Activated CD4-positive, alpha-beta T cell treated with anti-CD3 and anti-CD28 coated beads, Interleukin-2, Interleukin-4, amounts not matched to agents 100 ng/mL and 50 ng/mL, durations not matched to agents 16 hours and 8 hours (primary cell): ENCODE results near the gene APH1B.
"Not testable (repeated sequence)": the region's sequence is repeated elsewhere in the genome, so short reads cannot be mapped to it uniquely, and the experiment has no call there.

Source experiments
- DNase-seq: peaks from one replicate; pipeline ENCODE4 v3.0.0-alpha.2; 2020; ENCODE audit warnings: low spot score

APH1B gene

DNA sequence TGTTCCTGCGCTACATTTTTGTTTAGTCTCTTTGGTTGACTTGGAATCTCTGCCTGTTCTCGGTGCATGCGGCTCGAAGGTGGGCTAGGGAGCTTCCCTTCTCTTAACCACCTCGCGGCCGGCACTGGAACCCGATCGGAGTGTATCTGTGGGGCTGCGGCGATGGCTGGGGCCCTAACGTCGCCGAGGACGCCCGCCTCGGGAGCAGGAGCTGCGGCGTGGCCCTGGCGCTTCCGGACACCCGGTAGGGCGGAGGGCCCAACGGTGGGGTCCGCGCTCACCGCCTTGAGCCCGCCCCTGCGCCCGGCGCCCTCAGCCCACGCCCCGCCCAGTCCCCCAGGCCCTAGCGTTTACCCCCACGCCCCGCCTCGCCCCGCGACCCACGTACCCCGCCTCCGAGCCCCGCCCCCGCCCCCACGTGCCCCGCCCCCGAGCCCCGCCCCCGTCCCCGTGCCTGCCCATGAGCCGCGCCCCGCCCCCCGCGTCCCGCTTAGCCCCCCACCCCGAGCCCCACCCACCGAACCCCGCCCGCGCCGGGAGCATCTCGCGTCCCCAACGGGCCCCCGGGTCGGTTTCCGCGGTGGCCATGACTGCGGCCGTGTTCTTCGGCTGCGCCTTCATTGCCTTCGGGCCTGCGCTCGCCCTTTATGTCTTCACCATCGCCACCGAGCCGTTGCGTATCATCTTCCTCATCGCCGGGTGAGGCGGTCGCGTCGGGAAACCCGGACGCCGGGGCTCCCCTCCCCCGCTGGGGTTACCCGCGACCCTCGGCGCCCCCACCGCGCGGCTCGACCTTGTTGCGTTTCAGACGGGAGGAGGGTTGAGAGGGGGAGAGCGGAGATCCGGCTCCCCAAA is at the start of gene APH1B:
Gene APH1B, plus strand, starts transcription at position 568 of the 855 bp plus-strand sequence. Its CDS starts 19 bp downstream, at position 587.
- peak; percentile 76 for DNase-seq

DNA sequence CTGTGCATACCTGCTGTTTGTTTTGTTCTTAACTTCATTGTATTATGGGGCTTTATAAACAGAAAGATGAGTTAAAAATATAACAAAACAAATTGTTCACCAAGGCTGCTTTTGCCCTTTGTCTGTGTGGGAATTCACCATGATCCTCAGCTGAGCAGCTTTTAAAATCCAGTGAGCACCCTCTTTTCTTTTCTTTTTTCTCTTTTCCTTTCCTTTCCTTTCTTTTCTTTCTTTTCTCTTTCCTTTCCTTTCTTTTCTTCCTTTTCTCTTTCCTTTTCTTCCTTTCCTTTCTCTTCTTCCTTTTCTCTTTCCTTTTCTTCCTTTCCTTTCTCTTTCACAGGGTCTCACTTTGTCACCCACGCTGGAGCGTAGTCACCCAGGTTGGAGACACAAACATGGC is 49.7 kb upstream of the APH1B start:
- DNase-seq = no peak

DNA sequence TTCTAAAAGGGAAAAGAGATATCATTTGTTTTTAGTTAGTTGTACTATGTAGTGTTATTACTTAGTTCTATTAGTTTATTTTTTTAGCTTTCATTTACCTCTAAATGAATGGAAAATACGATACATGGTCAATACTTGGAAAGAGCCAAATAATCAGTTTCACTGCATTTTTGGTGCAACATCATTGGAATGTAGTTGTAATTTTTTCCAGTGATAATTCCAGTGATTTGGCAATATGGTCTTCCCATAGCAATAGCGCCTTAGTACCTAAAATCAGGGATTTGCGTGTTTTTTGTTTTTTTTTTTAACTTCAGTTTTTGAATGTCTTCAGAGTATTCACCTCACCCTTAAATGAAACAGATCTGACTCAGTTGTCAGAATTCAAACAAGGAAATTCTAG is 46.2 kb upstream of the APH1B start:
- DNase-seq = no peak

DNA sequence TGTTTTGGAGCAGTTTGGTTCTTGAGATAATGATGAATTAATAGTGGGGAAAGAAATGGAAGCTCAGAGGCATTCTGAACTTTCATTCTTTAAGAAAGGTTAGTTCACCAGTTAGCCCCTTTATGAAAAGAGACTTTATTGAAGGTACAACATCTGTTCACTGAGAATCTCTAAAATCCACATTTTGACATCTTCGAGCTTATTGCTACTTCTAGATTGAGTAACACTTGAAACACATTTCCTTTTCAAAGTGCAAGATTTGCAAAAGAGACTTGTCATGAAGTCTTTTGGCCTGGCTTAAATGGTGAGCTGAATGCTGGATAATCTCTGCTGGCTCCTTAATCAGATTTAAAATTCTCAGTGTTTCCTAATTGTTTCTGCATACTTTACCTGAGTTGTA is 45.7 kb upstream of the APH1B start:
- no peak for DNase-seq

DNA sequence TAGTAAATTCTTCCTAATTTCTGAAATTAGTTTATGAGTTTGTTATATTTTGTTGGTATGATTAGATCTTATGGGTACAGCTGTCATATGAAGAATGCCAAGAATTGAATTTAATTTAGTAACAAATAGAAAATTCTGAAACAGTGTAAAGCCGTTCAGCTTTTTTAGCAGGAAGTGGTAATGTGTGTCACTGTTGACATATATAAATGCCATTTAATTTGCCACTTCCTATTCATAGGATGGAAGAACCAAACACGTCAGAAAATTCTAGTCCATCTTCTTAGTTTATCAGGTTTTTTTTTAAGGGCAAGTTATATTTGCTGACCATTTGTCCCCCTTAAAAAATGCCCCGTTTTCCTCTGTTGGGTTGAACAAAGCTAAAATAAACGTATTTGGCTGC is 45.0 kb upstream of the APH1B start:
- no peak for DNase-seq

DNA sequence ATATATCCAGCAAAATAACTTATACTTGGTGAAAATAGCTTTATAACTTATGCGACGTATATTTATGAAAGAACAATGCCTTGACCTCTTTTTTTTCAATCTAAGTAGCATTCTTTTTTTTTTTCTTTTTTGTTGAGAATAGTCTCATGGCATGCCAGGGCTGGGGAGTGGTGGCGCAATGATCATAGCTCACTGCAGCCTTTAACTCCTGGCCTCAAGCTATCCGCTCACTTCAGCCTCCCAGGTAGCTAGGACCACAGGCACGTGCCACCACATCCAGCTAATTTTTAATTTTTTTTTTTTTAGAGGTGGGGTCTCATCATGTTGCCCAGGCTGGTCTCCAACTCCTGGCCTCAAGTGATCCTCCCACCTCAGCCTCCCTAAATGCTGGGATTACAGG is 44.5 kb upstream of the APH1B start:
- DNase-seq = no peak

DNA sequence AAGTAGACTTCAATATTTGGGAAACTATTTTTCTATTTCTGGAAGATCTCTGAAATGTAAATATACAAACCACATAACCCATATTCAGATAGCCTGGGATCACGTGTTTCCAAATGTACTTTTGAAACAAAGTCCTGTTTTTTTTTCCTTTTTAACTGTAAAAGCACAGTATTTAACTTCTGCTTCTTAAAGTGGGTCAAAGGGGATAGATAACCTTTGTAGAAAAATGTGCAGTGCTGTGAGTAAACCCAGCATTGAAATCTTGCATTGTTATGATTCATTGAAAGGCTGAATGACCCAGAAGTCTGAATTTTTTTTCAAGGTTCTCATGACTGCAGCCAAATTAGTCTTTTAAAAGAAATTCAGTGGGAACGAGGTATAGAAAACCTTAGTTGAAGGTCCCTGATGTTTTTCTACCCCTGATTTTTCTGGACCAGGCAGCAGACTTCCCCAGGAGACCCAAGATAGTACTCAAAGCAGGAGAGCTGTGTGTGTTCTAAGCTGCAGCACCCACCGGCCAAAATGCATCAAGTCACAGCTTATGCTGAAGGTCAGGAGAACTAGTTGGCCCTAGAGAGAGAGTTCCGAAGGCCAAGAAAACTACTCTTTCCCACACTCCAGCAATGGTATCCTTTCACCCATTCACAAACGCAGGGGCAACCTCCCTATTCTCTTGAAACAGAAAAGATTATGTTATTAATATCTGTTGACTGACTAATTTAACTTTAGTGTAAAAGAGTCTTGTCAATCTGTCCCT is 43.6 kb upstream of the APH1B start:
- no peak for DNase-seq

DNA sequence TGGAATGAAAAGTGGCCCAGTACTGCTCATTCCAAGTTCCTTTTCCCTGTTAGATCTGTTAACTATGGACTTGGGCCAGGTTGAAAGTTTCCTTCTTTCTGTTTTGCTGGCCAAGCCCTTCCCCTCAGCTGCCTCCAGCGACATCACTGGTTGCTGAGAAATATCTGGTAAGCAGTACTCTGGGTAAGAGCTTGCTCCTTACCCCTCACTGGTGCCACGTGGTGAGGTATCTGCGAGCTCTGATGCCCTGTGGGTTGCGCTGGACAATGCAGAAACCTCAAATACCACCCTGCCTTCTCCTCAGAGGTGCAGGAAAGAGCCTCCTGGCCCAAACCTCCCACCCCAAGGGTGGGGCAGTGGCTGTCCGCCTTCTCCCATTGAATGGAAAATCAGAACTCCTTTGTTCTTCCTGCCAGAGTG is 42.9 kb upstream of the APH1B start:
- no peak for DNase-seq

DNA sequence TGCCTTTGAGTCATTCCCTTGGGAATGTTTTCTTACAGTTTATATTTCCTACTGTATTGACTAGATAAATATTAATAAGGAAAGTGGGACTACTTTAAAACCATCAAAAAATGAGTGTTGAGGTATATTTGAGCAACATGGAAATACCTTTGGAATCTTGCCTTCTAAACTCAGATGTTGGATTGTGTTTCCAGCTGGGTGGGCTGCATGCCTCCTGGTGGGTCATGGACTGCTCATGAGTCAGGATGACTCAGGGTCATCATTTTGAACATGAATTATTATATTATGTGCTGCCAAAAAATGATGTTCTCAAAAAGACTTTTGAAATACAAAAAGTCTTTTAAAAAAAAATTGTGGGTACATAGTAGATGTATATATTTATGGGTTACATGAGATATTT is 41.1 kb upstream of the APH1B start:
- DNase-seq = no peak

DNA sequence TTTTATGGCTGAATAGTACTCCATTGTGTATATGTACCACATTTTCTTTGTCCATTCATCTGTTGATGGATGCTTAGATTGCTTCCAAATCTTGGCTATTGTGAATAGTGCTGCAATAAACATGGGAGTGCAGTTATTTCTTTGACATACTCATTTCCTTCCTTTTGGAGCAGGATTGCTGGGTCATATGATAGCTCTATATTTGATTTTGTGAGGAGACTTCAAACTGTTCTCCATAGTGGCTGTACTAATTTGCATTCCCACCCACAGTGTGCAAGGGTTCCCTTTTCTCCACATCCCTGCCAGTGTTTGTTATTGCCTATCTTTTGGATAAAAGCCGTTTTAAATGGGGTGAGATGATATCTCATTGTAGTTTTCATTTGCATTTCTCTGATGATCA is 40.3 kb upstream of the APH1B start:
- DNase-seq = not testable (repeated sequence)

DNA sequence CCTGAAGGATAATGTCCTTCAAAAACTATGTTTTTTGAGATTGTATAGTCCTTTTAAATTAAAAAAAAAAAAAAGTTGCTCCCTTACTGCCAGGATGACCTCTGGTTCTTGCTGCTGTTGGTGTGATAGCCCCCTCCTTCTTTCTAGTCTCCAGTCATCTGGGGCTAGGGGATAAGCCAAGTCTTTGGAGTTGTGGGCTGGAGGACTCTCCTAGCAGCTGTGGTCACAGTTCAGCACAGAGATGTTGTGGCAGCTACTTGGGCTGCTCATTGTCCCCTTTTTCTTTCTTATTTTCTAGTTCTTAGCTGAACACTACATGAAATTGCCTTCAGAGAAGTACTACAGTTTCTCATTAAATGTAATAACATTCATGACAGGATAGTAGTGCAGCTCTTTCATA is 39.2 kb upstream of the APH1B start:
- no peak for DNase-seq

DNA sequence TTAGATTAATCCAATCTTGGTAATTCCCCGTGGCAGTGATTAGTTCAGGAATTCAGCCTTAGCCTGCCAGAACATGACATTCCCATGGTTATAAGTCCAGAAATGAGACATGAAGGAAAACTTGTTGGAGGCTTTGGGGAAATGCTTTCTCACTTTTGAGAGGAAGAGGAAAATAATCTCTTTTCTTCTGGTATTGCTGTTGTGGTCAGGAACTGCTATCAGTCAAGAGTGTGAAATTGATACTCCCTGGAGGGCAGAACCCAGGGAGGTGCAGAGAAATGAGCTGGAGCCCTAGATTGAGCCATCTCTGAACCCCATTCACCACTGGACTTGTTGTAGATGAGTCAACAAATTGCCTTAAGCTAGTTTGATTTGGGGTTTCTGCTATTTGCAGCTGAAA is 38.6 kb upstream of the APH1B start:
- peak; percentile 82 for DNase-seq

DNA sequence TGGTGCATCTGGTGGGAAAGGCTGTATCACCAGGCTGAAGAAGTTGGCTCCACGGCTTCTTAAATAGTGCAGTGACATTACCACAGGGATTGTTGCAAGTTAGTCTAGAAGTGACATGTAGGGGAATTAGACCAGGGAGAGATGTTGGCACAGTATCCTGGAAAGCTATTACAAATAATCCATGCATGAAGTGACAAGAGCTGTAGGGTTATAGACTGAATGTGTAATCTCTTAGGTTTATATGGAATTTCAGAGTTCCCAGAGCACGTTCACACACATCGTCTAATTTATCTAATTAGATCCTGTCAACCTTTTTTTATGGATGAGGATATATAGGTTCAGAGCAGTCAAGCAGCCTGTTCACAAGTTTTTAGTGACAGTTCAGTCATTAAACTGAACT is 37.3 kb upstream of the APH1B start:
- no peak for DNase-seq

DNA sequence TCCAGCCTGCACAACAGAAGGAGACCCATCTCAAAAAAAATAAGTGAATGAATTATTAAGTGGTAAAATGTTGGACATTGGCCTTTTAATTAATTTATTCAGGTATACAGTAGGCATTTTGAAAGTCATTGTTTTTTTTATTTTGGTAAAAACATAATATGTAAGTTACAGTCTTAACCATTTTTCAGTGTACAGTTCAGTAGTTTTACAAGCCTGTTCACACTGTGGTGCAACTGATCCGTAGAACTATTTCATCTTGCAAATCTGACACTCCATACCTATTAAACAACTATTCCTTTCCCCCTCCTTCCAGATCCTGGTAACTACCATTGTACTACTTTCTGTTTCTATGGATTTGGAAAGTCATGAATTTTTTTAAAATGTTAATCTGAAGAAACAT is 36.1 kb upstream of the APH1B start:
- DNase-seq = no peak

DNA sequence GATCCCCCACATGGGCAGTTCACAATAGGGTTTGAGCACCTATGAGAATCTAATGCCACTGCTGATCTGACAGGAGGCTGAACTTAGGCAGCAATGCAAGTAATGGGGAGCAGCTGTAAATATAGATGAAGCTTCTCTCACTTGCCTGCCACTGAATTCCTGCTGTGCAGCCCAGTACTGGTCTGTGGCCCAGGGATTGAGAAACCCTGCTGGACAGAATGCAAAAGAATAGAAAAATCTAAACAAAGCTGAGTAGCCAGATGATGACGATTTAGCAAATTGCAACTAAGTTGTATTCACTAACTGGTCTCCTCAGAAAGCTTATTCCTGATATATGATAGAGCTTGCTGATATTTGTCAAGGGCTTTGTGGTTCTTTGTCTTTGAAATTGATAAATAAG is 34.3 kb upstream of the APH1B start:
- no peak for DNase-seq

DNA sequence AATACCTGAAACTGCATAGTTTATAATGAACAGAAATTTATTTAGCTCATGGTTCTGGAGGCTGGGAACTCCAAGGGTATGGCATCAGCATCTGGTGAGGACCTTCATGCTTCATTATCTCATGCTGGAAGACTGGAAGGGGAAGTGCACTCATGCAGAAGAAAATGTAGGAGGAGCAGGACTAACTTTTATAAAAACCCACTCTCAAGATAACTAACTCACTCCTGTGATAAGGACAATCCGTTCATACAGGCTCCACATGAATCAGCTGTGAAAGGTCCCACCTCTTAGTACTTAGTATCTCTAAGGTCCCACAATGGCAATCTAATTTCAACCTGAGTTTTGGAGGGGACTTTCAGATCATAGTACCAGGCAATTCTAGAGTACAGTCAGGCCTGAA is 33.6 kb upstream of the APH1B start:
- DNase-seq = no peak

DNA sequence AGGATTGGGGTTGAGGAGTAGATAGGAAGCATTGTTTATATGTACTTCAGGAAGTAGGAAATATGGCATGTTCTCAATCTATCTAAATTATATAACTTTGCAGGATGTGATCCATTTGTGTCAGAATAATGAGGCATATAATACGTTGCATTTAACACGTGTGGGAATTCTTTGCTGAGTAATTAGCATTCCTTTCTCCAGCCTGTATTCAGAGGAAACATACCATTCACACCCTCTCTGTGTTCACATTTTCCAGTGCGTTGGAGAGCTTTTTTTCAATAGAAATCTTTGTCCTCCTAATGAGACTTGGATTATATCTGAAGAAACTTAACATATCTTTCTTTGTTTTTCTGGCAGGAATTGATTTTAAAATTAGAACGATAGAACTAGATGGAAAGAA is 33.0 kb upstream of the APH1B start:
- no peak for DNase-seq

DNA sequence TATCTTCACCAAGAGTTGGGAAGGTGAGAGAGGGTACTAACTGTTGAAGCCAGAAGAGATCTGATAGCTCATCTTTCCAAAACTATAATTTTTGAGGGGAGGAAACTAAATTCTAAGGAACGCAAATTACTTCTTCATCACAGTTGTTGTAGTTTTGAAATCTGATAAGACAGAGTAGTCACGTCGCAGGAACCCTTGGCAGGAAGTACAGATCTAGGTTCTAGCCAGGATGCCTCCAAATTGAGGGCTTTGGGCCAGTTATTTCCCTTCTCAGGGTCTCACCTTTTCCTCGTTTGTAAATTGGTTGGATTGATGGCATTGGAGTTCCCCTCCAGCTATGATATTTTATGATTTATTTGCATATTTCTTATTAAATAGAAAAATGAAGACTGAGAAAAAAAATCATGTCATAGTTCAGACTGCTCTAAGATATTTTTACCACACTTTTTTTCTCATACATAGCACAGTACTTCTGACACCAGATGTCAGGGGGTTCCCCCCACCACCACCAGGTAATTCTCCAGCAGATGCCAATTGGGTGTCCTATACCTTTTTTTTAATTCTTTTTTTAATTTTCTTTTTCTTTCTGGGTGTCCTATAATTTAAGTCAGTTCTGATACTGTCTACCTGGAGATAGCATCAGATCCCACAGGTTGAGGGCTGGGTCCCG is 32.3 kb upstream of the APH1B start:
- DNase-seq = no peak

DNA sequence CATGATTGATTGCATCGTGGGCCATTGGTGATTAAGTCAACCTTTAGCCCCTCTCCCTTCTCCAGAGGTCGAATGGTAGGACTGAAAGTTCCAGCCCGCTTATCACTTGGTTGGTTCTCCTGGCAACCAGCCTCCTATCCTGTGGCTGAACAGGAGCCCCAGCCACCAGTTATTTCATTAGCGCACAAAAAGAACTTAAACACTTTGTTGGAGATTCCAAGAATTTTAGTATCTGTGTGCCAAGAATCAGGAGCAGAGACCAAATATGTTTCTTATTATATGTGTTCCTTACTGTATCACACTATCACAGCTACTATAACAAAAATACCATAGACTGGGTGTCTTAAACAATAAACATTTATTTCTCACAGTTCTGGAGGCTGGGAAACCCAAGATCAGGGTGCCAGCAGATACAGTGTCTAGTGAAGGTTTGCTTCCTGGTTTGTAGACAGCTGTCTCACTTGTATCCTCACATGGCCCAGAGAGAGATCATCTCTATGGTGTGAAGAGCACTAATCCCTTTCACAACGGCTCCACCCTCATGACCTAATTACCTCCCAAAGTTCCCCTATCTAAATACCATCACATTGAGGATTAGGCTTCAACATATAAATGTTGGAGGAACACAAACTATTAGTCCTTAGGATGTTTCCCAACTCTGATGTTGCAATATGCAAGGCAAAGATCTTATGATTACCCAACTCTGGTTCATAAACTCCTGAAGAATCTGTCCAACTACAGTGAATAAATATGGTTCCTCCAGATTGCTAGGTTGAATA is 30.5 kb upstream of the APH1B start:
- DNase-seq = no peak

DNA sequence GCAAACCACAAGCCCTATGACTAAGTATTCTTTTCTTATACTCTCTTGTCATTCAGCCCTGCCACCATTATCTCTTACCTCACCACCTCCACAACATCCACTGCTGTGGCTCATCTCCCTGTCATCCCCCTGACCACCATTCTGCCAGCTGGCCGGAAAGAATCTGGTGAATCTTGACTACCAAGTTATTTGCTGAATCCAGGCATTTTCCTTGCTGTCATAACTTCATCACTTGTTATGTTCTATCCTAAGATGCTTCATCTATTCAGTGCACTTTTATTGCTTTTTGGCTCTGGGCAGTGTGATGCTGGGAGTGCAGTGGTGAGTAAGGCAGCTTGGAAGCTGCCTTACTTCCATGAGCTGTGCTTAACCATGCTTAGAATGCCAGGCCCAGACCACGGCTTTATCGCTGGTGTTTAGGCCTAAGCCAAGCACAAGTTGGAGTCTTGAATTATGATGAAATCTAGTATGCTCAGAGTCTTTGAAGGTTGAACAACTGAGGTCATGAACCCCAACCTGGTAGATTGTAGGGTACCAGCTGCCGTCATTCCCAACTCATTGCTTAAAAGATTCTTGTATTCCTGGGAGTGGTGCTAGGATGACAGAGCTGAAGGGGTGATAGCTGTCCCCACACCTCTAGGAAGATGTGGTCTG is 27.0 kb upstream of the APH1B start:
- no peak for DNase-seq

DNA sequence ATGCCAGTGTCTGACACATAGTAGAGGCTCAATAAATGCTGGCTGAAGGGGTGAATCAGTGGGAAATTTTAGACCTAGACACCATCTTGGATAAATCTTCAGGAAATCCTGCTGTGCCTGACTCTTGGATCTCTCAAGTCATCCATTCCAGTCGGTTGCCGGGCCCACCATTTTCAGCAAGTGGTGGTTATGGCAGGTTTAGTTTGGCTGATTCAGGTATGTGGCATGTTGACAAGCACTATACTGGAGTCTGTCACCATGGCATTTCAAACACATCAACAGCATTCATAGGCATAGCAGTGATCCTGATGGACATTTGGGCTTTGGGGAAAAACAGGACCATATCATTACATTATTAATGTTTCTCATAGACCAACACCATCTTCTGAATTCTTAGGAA is 25.7 kb upstream of the APH1B start:
- DNase-seq = no peak

DNA sequence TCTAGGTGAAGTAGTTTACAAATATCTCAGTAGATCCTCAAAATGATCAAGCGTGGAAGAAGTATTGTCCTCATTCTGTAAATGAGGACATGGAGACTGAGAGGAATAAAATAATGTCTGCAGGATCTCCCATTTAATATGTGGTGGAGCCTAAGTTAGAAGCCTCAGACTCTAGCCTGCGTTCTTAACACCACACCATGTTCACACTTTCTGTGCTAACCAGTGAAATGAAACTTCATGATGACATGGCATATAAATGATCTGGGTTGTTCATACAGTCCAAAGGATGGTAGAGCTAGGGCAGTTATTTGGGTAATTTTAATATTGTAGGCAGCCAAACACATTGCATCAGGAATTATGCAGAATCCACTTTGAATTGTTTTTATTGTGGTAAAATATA is 25.1 kb upstream of the APH1B start:
- no peak for DNase-seq
